GM23248 (cell line): ENCODE results near the gene MPC1L.

Experiments
- EZH2 ChIP-seq: fragments of 200-600 bp; sonication (generic); IDR thresholded peaks from 2 replicates; pipeline ENCODE4 v1.6.1; 2018; ENCODE audit warnings: antibody characterized with exemption, mild to moderate bottlenecking; ENCODE audit not compliant: insufficient read depth, poor library complexity, severe bottlenecking
- EZH2phosphoT487 ChIP-seq: fragments of 200-600 bp; sonication (generic); IDR thresholded peaks from 2 replicates; pipeline ENCODE4 v1.6.1; 2018; ENCODE audit warnings: antibody characterized with exemption, moderate library complexity, mild to moderate bottlenecking, low read depth; ENCODE audit not compliant: insufficient read depth

GRCh38 chrX:40653535-40653934, 30.3 kb downstream of the MPC1L start:
- no peak for TF ChIP-seq EZH2
- TF ChIP-seq EZH2phosphoT487 = no peak
